GM12865 (cell line): Measurements from ENCODE around the gene PPP2R5B.

Experiments used
- DNase-seq: peaks from one replicate; pipeline ENCODE4 v3.0.0; 2010; ENCODE audit warnings: low read depth
- H3K4me3 ChIP-seq: 2 replicates; pipeline ENCODE4 v1.5.1; 2011; ENCODE audit warnings: mild to moderate bottlenecking, low read depth, low read length, control low read depth
- CTCF ChIP-seq: IDR thresholded peaks from 2 replicates; pipeline ENCODE4 v1.5.1; 2011; ENCODE audit warnings: low read length, control low read depth, low read depth, inconsistent platforms; ENCODE audit not compliant: insufficient read depth; ENCODE audit errors: missing control alignments

The PPP2R5B gene

GRCh38 chr11:64890522-64890939, 34.0 kb upstream of the PPP2R5B start:
- H3K4me3 ChIP-seq = no peak overlapping the region
- no peak for TF ChIP-seq CTCF
- DNase-seq = no peak

GRCh38 chr11:64891215-64891848, 33.2 kb upstream of the PPP2R5B start:
- no peak overlapping the region for H3K4me3 ChIP-seq
- TF ChIP-seq CTCF = no peak
- no peak for DNase-seq

- no peak for TF ChIP-seq CTCF
These were observed 32.6 kb upstream of the PPP2R5B start for GRCh38 chr11:64891880-64892279.

GRCh38 chr11:64892411-64892831, 32.1 kb upstream of the PPP2R5B start:
- no peak for TF ChIP-seq CTCF
- DNase-seq = no peak
- H3K4me3 ChIP-seq = no peak overlapping the region

More at GRCh38 chr11:64891880-64892279, 32.6 kb upstream of the PPP2R5B start:
- no peak for DNase-seq
- no peak overlapping the region for H3K4me3 ChIP-seq

- no peak overlapping the region for H3K4me3 ChIP-seq
- DNase-seq = no peak
- TF ChIP-seq CTCF = no peak
These were observed 31.7 kb upstream of the PPP2R5B start for GRCh38 chr11:64892838-64893193.

GRCh38 chr11:64893194-64894069, 31.1 kb upstream of the PPP2R5B start:
- DNase-seq = no peak
- no peak overlapping the region for H3K4me3 ChIP-seq
- TF ChIP-seq CTCF = no peak
